Measurements from ENCODE around the gene IKZF4. TPM values are rescaled to one million over a fixed set of nuclear protein-coding genes. Genes with fewer than 3 reads are reported as not detected.
A peak's percentile ranks its signal among the peaks of the same experiment; 100 is the strongest.
"Not testable (repeated sequence)": the region's sequence is repeated elsewhere in the genome, so short reads cannot be mapped to it uniquely, and the experiment has no call there.

Gene IKZF4
- 10 to 100 TPM; 22.5 to 22.9 TPM for total RNA-seq

GRCh38 chr12:56020423-56021184, at the start of gene IKZF4:
Gene IKZF4 (plus strand): TSS chr12:56021043. CDS start chr12:56021494, 451 bp downstream.
- no peaks in the 10 kb centered on the region for H3K9me3 Mint-ChIP-seq
- H3K4me1 Mint-ChIP-seq, result peaks cover 24% of the 10 kb centered on the region
- H3K27me3 Mint-ChIP-seq, result no peaks in the 10 kb centered on the region
- H3K36me3 Mint-ChIP-seq, result peaks cover 20% of the 10 kb centered on the region
- peak within 1 kb of the TSS; percentile 91 for H3K27ac Mint-ChIP-seq
- no peak for DNase-seq
- H3K4me3 Mint-ChIP-seq, result peak within 1 kb of the TSS; percentile 90

DNA sequence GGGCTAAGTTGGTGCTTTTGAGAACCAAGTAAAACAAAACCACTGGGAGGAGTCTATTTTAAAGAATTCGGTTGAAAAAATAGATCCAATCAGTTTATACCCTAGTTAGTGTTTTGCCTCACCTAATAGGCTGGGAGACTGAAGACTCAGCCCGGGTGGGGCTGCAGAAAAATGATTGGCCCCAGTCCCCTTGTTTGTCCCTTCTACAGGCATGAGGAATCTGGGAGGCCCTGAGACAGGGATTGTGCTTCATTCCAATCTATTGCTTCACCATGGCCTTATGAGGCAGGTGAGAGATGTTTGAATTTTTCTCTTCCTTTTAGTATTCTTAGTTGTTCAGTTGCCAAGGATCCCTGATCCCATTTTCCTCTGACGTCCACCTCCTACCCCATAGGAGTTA, 48.8 kb upstream of the IKZF4 start:
- Mint-ChIP-seq H3K27me3 (no peaks in the 10 kb centered on the region), H3K4me3 (no peak overlapping the region), H3K4me1 (peaks cover 30% of the 10 kb centered on the region), H3K36me3 (peaks cover 18% of the 10 kb centered on the region), H3K27ac (peak overlapping the region; percentile 8), H3K9me3 (no peaks in the 10 kb centered on the region)
- no peak for DNase-seq

GRCh38 chr12:55972456-55972855, 48.4 kb upstream of the IKZF4 start:
- no peak overlapping the region for H3K4me3 Mint-ChIP-seq
- H3K27me3 Mint-ChIP-seq, result no peaks in the 10 kb centered on the region
- H3K4me1 Mint-ChIP-seq, result peaks cover 33% of the 10 kb centered on the region
- H3K36me3 Mint-ChIP-seq, result peaks cover 18% of the 10 kb centered on the region
- no peak for DNase-seq
- H3K9me3 Mint-ChIP-seq, result no peaks in the 10 kb centered on the region
- peak overlapping the region; percentile 8 for H3K27ac Mint-ChIP-seq

- H3K27me3 Mint-ChIP-seq, result no peaks in the 10 kb centered on the region
- no peaks in the 10 kb centered on the region for H3K9me3 Mint-ChIP-seq
- H3K36me3 Mint-ChIP-seq, result peaks cover 12% of the 10 kb centered on the region
- H3K27ac Mint-ChIP-seq, result no peak overlapping the region
- DNase-seq, result no peak
- H3K4me3 Mint-ChIP-seq, result no peak overlapping the region
- peaks cover 33% of the 10 kb centered on the region for H3K4me1 Mint-ChIP-seq
Measured at GRCh38 chr12:55972911-55973598, 47.8 kb upstream of the IKZF4 start.

GRCh38 chr12:55973599-55974307, 47.1 kb upstream of the IKZF4 start, which contains the start of gene RAB5B:
Gene RAB5B (plus strand): TSS chr12:55974078. CDS start chr12:55986961, 12,883 bp downstream.
- peak; percentile 98 for DNase-seq
- Mint-ChIP-seq H3K4me3 (no peak within 1 kb of the TSS), H3K9me3 (no peaks in the 10 kb centered on the region), H3K36me3 (peaks cover 10% of the 10 kb centered on the region), H3K4me1 (peaks cover 29% of the 10 kb centered on the region), H3K27me3 (no peaks in the 10 kb centered on the region), H3K27ac (no peak within 1 kb of the TSS)

GRCh38 chr12:55974308-55974730, 46.5 kb upstream of the IKZF4 start:
- no peaks in the 10 kb centered on the region for H3K27me3 Mint-ChIP-seq
- H3K9me3 Mint-ChIP-seq, result no peaks in the 10 kb centered on the region
- peak; percentile 38 for DNase-seq
- peaks cover 29% of the 10 kb centered on the region for H3K4me1 Mint-ChIP-seq
- no peak overlapping the region for H3K4me3 Mint-ChIP-seq
- peaks cover 10% of the 10 kb centered on the region for H3K36me3 Mint-ChIP-seq
- no peak overlapping the region for H3K27ac Mint-ChIP-seq

- no peak for DNase-seq
- Mint-ChIP-seq H3K36me3 (peaks cover 7% of the 10 kb centered on the region), H3K9me3 (no peaks in the 10 kb centered on the region)
Measured at GRCh38 chr12:55978393-55978792, 42.5 kb upstream of the IKZF4 start.

DNA sequence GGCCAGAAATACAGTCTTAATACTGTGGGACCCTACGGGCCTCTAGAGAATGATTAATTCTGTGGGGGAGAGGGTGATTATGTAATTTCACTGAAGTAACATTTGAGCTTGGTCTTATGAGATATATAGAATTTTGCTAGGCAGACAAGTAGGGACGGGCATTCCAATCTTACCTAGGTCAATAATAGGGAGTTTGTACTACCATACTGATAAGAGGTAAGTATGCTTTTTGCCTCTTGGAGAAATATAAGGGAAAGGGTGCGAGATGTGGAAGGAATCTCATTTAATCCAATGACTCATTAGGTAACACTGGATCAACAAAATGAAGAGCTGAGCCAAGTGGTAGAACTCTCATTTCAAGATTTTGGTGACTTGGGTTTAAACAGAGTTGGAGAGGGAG, 41.8 kb upstream of the IKZF4 start:
- H3K27ac Mint-ChIP-seq, result no peak overlapping the region
- no peak overlapping the region for H3K4me3 Mint-ChIP-seq
- no peaks in the 10 kb centered on the region for H3K9me3 Mint-ChIP-seq
- H3K27me3 Mint-ChIP-seq, result no peaks in the 10 kb centered on the region
- H3K36me3 Mint-ChIP-seq, result peaks cover 11% of the 10 kb centered on the region
- DNase-seq, result no peak
- H3K4me1 Mint-ChIP-seq, result peaks cover 25% of the 10 kb centered on the region

More at GRCh38 chr12:55978393-55978792, 42.5 kb upstream of the IKZF4 start:
- H3K27ac Mint-ChIP-seq, result no peak overlapping the region
- H3K4me1 Mint-ChIP-seq, result peaks cover 25% of the 10 kb centered on the region
- H3K27me3 Mint-ChIP-seq, result no peaks in the 10 kb centered on the region
- no peak overlapping the region for H3K4me3 Mint-ChIP-seq

GRCh38 chr12:55981882-55982281, 39.0 kb upstream of the IKZF4 start:
- not testable (repeated sequence) for H3K27me3 Mint-ChIP-seq, H3K27ac Mint-ChIP-seq, H3K4me3 Mint-ChIP-seq, H3K9me3 Mint-ChIP-seq, DNase-seq
- Mint-ChIP-seq H3K4me1 (peaks cover 18% of the 10 kb centered on the region), H3K36me3 (peaks cover 14% of the 10 kb centered on the region)

- Mint-ChIP-seq H3K27ac (no peak overlapping the region), H3K4me1 (peaks cover 13% of the 10 kb centered on the region), H3K9me3 (no peaks in the 10 kb centered on the region), H3K4me3 (no peak overlapping the region), H3K36me3 (peaks cover 14% of the 10 kb centered on the region), H3K27me3 (no peaks in the 10 kb centered on the region)
- no peak for DNase-seq
Measured at GRCh38 chr12:55982319-55982936, 38.4 kb upstream of the IKZF4 start.

- Mint-ChIP-seq H3K4me1 (peaks cover 6% of the 10 kb centered on the region), H3K27ac (no peak overlapping the region), H3K4me3 (no peak overlapping the region), H3K27me3 (no peaks in the 10 kb centered on the region), H3K9me3 (no peaks in the 10 kb centered on the region), H3K36me3 (peaks cover 14% of the 10 kb centered on the region)
- DNase-seq, result no peak
Measured at GRCh38 chr12:55983232-55983842, 37.5 kb upstream of the IKZF4 start.

GRCh38 chr12:55984861-55985260, 36.0 kb upstream of the IKZF4 start:
- DNase-seq, result no peak
- no peaks in the 10 kb centered on the region for H3K9me3 Mint-ChIP-seq
- H3K27me3 Mint-ChIP-seq, result no peaks in the 10 kb centered on the region
- H3K4me1 Mint-ChIP-seq, result peaks cover 6% of the 10 kb centered on the region
- H3K27ac Mint-ChIP-seq, result no peak overlapping the region
- H3K4me3 Mint-ChIP-seq, result no peak overlapping the region
- H3K36me3 Mint-ChIP-seq, result peaks cover 23% of the 10 kb centered on the region

GRCh38 chr12:55985341-55985740, 35.5 kb upstream of the IKZF4 start:
- Mint-ChIP-seq H3K4me3 (no peak overlapping the region), H3K27me3 (no peaks in the 10 kb centered on the region), H3K4me1 (peaks cover 6% of the 10 kb centered on the region), H3K9me3 (no peaks in the 10 kb centered on the region), H3K36me3 (peaks cover 24% of the 10 kb centered on the region), H3K27ac (no peak overlapping the region)
- no peak for DNase-seq

DNA sequence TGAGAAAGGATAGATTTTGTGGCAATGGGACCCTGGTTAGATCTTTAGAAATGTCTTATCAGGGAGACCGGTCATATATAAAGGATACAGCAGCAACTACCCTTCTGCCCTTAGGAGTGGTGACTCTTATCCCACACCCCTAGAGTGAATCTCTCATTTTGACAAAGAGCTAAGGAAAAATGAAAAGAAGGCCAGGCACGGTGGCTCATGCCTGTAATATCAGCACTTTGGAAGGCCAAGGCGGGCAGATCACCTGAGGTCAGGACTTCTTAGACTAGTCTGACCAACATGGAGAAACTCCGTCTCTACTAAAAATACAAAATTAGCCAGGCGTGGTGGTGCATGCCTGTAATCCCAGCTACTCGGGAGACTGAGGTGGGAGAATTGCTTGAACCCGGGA, 34.9 kb upstream of the IKZF4 start:
- H3K27me3 Mint-ChIP-seq, H3K27ac Mint-ChIP-seq, H3K4me1 Mint-ChIP-seq, H3K4me3 Mint-ChIP-seq, DNase-seq, H3K9me3 Mint-ChIP-seq: not testable (repeated sequence)
- peaks cover 24% of the 10 kb centered on the region for H3K36me3 Mint-ChIP-seq
